Measurements from ENCODE around the gene TRIM44. TPM values are rescaled to one million over a fixed set of nuclear protein-coding genes. Genes with fewer than 3 reads are reported as not detected.
A peak's percentile ranks its signal among the peaks of the same experiment; 100 is the strongest.

TRIM44 gene, protein sequence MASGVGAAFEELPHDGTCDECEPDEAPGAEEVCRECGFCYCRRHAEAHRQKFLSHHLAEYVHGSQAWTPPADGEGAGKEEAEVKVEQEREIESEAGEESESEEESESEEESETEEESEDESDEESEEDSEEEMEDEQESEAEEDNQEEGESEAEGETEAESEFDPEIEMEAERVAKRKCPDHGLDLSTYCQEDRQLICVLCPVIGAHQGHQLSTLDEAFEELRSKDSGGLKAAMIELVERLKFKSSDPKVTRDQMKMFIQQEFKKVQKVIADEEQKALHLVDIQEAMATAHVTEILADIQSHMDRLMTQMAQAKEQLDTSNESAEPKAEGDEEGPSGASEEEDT
- total RNA-seq: 10 to 100 TPM; 13.9 to 37.1 (median 31.9) TPM
- long read RNA-seq, full-length matches to known transcripts: 2 of 6 reads
- long read RNA-seq, partial matches to known transcripts: 1 of 6 reads
- long read RNA-seq, other reads (novel, unspliced or antisense): 3 of 6 reads

DNA sequence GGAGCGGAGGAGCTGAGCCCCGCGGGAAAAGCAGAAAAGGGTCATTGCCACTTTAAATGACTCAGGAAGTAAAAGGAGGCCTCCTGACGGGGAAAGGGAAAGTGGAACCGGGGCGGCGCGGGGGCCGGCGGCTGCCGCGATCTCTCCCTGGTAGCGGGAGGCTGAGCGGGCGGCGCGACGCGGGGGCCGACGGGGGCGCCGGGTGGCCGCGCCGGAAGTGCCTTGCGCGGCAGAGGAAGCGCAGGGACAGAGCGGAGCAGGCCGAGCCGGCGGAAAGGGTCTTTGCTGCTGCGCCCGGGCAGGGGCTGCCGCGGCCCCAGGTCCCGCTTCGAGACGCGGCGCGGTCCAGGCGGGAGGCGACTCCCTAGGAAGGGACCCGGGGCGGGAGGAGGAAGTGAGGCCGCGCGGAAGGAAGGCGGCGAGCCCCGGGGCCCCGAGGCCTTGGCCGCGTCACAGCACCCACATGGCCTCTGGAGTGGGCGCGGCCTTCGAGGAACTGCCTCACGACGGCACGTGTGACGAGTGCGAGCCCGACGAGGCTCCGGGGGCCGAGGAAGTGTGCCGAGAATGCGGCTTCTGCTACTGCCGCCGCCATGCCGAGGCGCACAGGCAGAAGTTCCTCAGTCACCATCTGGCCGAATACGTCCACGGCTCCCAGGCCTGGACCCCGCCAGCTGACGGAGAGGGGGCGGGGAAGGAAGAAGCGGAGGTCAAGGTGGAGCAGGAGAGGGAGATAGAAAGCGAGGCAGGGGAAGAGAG lies at the start of gene TRIM44:
TRIM44 (plus strand) TSS at position 127 of the 759 bp plus-strand sequence; CDS start at position 464, 337 bp downstream.
- intact Hi-C loops (cut with DNase I): no loop called here
- WGBS (ENCODE audit: insufficient coverage, low coverage, low lambda C conversion rate, missing lambda C conversion rate): 3% methylated on average over 39 of the region's 82 CpGs
- H3K4me1 ChIP-seq: peaks cover 0 to 37% (median 9%) of the 10 kb centered on the region in 4 donors
- peak; percentile 83 to 90 (median 86) for ATAC-seq
- peak; percentile 85 to 88 (median 87) for DNase-seq
- H3K4me3 ChIP-seq: peak within 1 kb of the TSS; percentile 74 to 87 (median 80)
- peak; percentile 81 for TF ChIP-seq POLR2A (IDR thresholded peaks at IDR 0.05)
- TF ChIP-seq, protein P1, sequence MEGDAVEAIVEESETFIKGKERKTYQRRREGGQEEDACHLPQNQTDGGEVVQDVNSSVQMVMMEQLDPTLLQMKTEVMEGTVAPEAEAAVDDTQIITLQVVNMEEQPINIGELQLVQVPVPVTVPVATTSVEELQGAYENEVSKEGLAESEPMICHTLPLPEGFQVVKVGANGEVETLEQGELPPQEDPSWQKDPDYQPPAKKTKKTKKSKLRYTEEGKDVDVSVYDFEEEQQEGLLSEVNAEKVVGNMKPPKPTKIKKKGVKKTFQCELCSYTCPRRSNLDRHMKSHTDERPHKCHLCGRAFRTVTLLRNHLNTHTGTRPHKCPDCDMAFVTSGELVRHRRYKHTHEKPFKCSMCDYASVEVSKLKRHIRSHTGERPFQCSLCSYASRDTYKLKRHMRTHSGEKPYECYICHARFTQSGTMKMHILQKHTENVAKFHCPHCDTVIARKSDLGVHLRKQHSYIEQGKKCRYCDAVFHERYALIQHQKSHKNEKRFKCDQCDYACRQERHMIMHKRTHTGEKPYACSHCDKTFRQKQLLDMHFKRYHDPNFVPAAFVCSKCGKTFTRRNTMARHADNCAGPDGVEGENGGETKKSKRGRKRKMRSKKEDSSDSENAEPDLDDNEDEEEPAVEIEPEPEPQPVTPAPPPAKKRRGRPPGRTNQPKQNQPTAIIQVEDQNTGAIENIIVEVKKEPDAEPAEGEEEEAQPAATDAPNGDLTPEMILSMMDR (IDR thresholded peaks at IDR 0.05): no peak
- H3K9me3 ChIP-seq: no peaks in the 10 kb centered on the region
- H3K27me3 ChIP-seq: no peaks in the 10 kb centered on the region
- no peaks in the 10 kb centered on the region for H3K36me3 ChIP-seq
- peak within 1 kb of the TSS; percentile 94 to 99 (median 98) for H3K27ac ChIP-seq

DNA sequence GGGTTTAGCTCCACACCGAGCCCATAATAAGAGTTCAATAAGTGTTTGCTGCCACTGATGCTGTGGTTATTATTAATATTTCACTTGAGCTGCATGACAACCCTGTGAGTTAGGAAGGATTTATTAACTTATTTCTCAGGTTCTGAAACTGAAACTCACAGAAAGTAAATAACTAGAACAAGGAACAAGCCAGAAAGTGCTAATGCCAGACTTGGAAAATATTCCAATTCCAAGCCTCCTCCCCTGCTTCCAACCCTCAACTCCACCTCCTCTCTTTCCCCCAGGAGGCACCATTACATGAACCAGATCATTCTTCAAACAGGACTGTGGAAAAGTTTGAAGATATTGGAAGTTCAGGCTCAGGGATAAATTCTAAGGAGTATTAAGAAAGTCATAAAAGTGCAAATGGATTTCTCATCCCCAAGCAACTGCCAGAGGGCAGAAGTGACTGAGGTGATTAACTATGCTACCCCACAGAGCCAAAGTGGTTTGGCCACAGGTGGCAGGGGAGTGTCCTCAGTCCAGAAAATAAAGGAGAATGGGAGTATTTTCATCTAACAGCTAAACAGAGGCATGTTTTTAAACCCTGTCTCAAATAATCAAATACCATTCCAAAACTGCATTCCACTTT lies 47.5 kb upstream of the TRIM44 start:
- Histone ChIP-seq H3K27ac (no peak overlapping the region), H3K9me3 (no peaks in the 10 kb centered on the region), H3K27me3 (peaks cover 0 to 5% of the 10 kb centered on the region in 2 donors), H3K4me3 (no peak overlapping the region), H3K36me3 (no peaks in the 10 kb centered on the region), H3K4me1 (peaks cover 0 to 17% (median 4%) of the 10 kb centered on the region in 4 donors)
- DNase-seq (no peak), ATAC-seq (no peak)
- intact Hi-C loops (cut with DNase I): loop anchor here (5.0 to 10.0 kb wide), 5 partner anchors 200 to 650 kb away; no protein-coding TSS in a partner anchor
- 27% methylated on average over 1 of the region's 1 CpG for WGBS (ENCODE audit: insufficient coverage, low coverage, low lambda C conversion rate, missing lambda C conversion rate)
- no peak for TF ChIP-seq POLR2A (IDR thresholded peaks at IDR 0.05)
- TF ChIP-seq, protein P1 (IDR thresholded peaks at IDR 0.05): no peak

DNA sequence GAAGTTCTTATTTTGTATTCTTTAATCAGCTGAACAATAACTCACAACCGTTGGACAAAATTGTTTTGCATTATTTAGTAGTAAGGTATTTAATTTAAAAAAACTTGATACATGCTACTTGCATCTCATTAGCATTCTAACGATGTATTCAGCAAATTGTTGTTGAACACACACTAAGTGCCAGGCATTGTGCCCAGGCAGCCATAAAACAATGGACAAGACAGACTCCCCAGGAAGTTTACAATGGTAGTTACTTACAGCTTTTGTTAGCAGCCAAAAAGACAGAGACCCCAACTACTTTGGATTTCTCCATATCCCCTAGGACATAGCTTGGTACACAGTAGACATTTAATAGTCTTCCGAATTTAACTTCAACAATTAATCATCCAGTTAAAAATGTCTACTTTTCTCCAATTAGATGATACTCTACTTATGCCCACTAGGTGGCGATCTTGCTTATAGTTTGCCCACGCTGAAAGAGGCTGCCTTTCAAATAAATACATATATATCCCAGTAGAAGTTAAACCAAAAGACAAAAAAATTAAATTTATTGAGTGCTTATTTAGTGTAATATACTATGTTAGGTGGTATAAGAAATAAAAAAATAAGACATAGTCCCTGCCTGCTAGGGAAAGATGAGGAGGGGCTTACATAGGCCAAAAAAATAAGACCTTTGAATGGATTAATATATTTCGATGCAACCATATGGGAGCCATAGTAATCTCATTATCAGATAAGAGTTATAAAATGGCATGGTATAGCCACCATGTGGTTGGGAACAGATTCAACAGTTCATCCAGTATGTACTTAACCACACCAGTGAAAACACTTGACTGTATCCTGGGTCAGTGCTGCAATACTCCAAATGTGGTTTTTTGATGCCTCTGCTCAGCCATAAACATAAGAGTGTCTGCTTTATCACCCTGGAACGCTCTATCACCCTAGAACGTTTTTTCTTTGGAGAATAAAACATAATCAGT lies 46.4 kb upstream of the TRIM44 start:
- Histone ChIP-seq H3K27ac (no peak overlapping the region), H3K4me1 (peaks cover 0 to 22% (median 4%) of the 10 kb centered on the region in 4 donors), H3K9me3 (no peaks in the 10 kb centered on the region), H3K4me3 (no peak overlapping the region), H3K36me3 (no peaks in the 10 kb centered on the region), H3K27me3 (peaks cover 0 to 5% of the 10 kb centered on the region in 2 donors)
- intact Hi-C loops (cut with DNase I): loop anchor here (5.0 to 10.0 kb wide), 5 partner anchors 199 to 649 kb away; no protein-coding TSS in a partner anchor
- TF ChIP-seq POLR2A (IDR thresholded peaks at IDR 0.05): no peak
- TF ChIP-seq, protein P1 (IDR thresholded peaks at IDR 0.05): peak; percentile 70 to 82 (median 77)
- ATAC-seq: peak; percentile 19 to 50 (median 50)
- WGBS (ENCODE audit: insufficient coverage, low coverage, low lambda C conversion rate, missing lambda C conversion rate): 20% methylated on average over 8 of the region's 8 CpGs
- no peak for DNase-seq

All from right lobe of liver (tissue), 6 donors.